Liver (tissue), 9 donors: ENCODE results near the gene ADNP. TPM values are rescaled to one million over a fixed set of nuclear protein-coding genes. Genes with fewer than 3 reads are reported as not detected.
"Not testable (repeated sequence)": the region's sequence is repeated elsewhere in the genome, so short reads cannot be mapped to it uniquely, and the experiment has no call there.

Source experiments
- DNase-seq: peaks from one replicate; pipeline ENCODE4 v3.0.0-alpha.2; 2017; ENCODE audit warnings: low spot score
- H3K27ac ChIP-seq, 2 donors: one replicate each; pipeline ENCODE4 v1.7.0; 2013; ENCODE audit warnings: inconsistent platforms in 2 of 2, low read length in 2 of 2, control low read depth in 1 of 2, low read depth in 1 of 2, mild to moderate bottlenecking in 1 of 2
- H3K27me3 ChIP-seq, 4 donors: one replicate each; pipeline versions ENCODE4 v1.6.1 to v1.7.0; 2013; ENCODE audit warnings: low read length in 3 of 4, inconsistent platforms in 1 of 4, mild to moderate bottlenecking in 1 of 4, moderate library complexity in 1 of 4; ENCODE audit not compliant: control insufficient read depth in 4 of 4, insufficient read depth in 4 of 4
- H3K36me3 ChIP-seq, 4 donors: one replicate each; pipeline versions ENCODE4 v1.6.1 to v1.7.0; 2013; ENCODE audit warnings: low read length in 3 of 4, mild to moderate bottlenecking in 3 of 4, low read depth in 1 of 4, moderate library complexity in 1 of 4; ENCODE audit not compliant: control insufficient read depth in 4 of 4, insufficient read depth in 3 of 4
- H3K4me1 ChIP-seq, 4 donors: one replicate each; pipeline versions ENCODE4 v1.6.1 to v1.7.0; 2013; ENCODE audit warnings: low read length in 3 of 4, mild to moderate bottlenecking in 3 of 4, moderate library complexity in 1 of 4; ENCODE audit not compliant: control insufficient read depth in 4 of 4, insufficient read depth in 4 of 4
- H3K4me3 ChIP-seq, 3 donors: one replicate each; pipeline versions ENCODE4 v1.6.1 to v1.7.0; 2013; ENCODE audit warnings: low read length in 3 of 3, control low read depth in 1 of 3, low read depth in 1 of 3, mild to moderate bottlenecking in 1 of 3
- H3K9ac ChIP-seq, 2 donors: one replicate each; pipeline ENCODE4 v1.7.0; 2013; ENCODE audit warnings: low read length in 2 of 2, mild to moderate bottlenecking in 2 of 2, moderate library complexity in 2 of 2, control low read depth in 1 of 2, low read depth in 1 of 2
- H3K9me3 ChIP-seq, 4 donors: one replicate each; pipeline versions ENCODE4 v1.6.1 to v1.7.0; 2013; ENCODE audit warnings: low read length in 3 of 4; ENCODE audit not compliant: control insufficient read depth in 4 of 4
- ATF3 ChIP-seq: IDR thresholded peaks from 2 replicates; pipeline ENCODE4 v1.6.1; 2016; ENCODE audit warnings: antibody characterized with exemption
- CTCF ChIP-seq: fragments of 150-350 bp; IDR thresholded peaks from 2 replicates; pipeline ENCODE4 v1.5.1; 2017; ENCODE audit warnings: improper control_type of control experiment, low read depth, low read length; ENCODE audit not compliant: missing input control
- EGR1 ChIP-seq, 2 donors: IDR thresholded peaks; 2 replicates each; pipeline ENCODE4 v1.6.1; 2016 to 2018; ENCODE audit warnings: antibody characterized with exemption in 2 of 2, low read depth in 2 of 2
- FOXA1 ChIP-seq: IDR thresholded peaks from 2 replicates; pipeline ENCODE4 v1.6.1; 2016; ENCODE audit warnings: antibody characterized with exemption
- FOXA2 ChIP-seq: IDR thresholded peaks from 2 replicates; pipeline ENCODE4 v1.6.1; 2016; ENCODE audit warnings: antibody characterized with exemption
- GABPA ChIP-seq, 2 donors: IDR thresholded peaks in 1 of 2; conservative IDR thresholded peaks in 1 of 2; 2 replicates each; pipeline ENCODE4 v1.6.1; 2016; ENCODE audit warnings: antibody characterized with exemption in 2 of 2, mild to moderate bottlenecking in 1 of 2, moderate library complexity in 1 of 2
- HNF4A ChIP-seq, 2 donors: conservative IDR thresholded peaks; 2 replicates each; pipeline ENCODE4 v1.6.1; 2016; ENCODE audit warnings: antibody characterized with exemption in 2 of 2, mild to moderate bottlenecking in 2 of 2
- HNF4G ChIP-seq: IDR thresholded peaks from 2 replicates; pipeline ENCODE4 v1.6.1; 2016; ENCODE audit warnings: antibody characterized with exemption
- JUND ChIP-seq, 2 donors: IDR thresholded peaks; 2 replicates each; pipeline ENCODE4 v1.6.1; 2016; ENCODE audit warnings: antibody characterized with exemption in 2 of 2
- NR2F2 ChIP-seq: IDR thresholded peaks from 2 replicates; pipeline ENCODE4 v1.6.1; 2016; ENCODE audit warnings: antibody characterized with exemption
- RAD21 ChIP-seq, 2 donors: IDR thresholded peaks; 2 replicates each; pipeline ENCODE4 v1.6.1; 2016; ENCODE audit warnings: antibody characterized with exemption in 2 of 2, mild to moderate bottlenecking in 2 of 2
- RXRA ChIP-seq, 2 donors: IDR thresholded peaks; 2 replicates each; pipeline ENCODE4 v1.6.1; 2017 to 2018; ENCODE audit warnings: antibody characterized with exemption in 2 of 2, mild to moderate bottlenecking in 1 of 2
- SP1 ChIP-seq: IDR thresholded peaks from 2 replicates; pipeline ENCODE4 v1.6.1; 2018; ENCODE audit warnings: antibody characterized with exemption, mild to moderate bottlenecking
- TAF1 ChIP-seq: conservative IDR thresholded peaks from 2 replicates; pipeline ENCODE4 v1.6.1; 2016; ENCODE audit warnings: antibody characterized with exemption, mild to moderate bottlenecking
- YY1 ChIP-seq: IDR thresholded peaks from 2 replicates; pipeline ENCODE4 v1.6.1; 2016; ENCODE audit warnings: antibody characterized with exemption, mild to moderate bottlenecking
- WGBS: extraction: QIAGEN DNeasy Blood & Tissue Kit; methylation state at CpG from one replicate; pipeline ENCODE4 v1.1.7; 2013; 5-methylcytosine and 5-hydroxymethylcytosine counted together
- polyA plus RNA-seq, 2 donors: library from polyadenylated mRNA; stranded (reverse) in 1 of 2; unstranded in 1 of 2; fragments of 200-250 nt in 1 of 2; fragments of >200 nt in 1 of 2; fragmentation: Nextera tagmentation in 1 of 2; extraction: Ambion mirVana in 1 of 2; gene quantifications; one replicate each; pipeline versions ENCODE4 v1.2.1 to v1.2.3, GENCODE V29; 2013 to 2015
- total RNA-seq, 2 donors: library from RNA; depleted of rRNA; stranded (reverse); fragments of >200 nt; gene quantifications; one replicate each; pipeline ENCODE4 v1.2.3, GENCODE V29; 2014
- TF ChIP-seq, protein P1 (sequence below): IDR thresholded peaks from 2 replicates; pipeline ENCODE4 v1.6.1; 2016; ENCODE audit warnings: antibody characterized with exemption
- TF ChIP-seq, protein P2 (sequence below): IDR thresholded peaks from 2 replicates; pipeline ENCODE4 v1.6.1; 2016; ENCODE audit warnings: antibody characterized with exemption
- TF ChIP-seq, protein P3 (sequence below): IDR thresholded peaks from 2 replicates; pipeline ENCODE4 v1.6.1; 2016; ENCODE audit warnings: antibody characterized with exemption, mild to moderate bottlenecking
- donor health status: healthy.
- donor health status: healthy.
- donor health status: healthy.
- donor health status: healthy.
- donor health status: healthy.

ADNP gene
- total and polyA plus RNA-seq, 4 donors = 9.3 to 25.4 (median 20.1) TPM

GRCh38 chr20:50885068-50885467 lies 46.2 kb downstream of the ADNP start:
- Histone ChIP-seq H3K4me3 (no peak overlapping the region), H3K27ac (no peak overlapping the region), H3K27me3 (no peaks in the 10 kb centered on the region), H3K9ac (no peak overlapping the region), H3K9me3 (no peaks in the 10 kb centered on the region), H3K4me1 (no peaks in the 10 kb centered on the region), H3K36me3 (peaks cover 0 to 13% (median 6%) of the 10 kb centered on the region in 4 donors)
- TF ChIP-seq GABPA (IDR thresholded peaks at IDR 0.05 in 1 of 2, conservative IDR thresholded peaks at IDR 0.05 in 1 of 2) (no peak), YY1 (no peak), SP1 (no peak), FOXA2 (no peak), HNF4A (conservative IDR thresholded peaks at IDR 0.05) (no peak), HNF4G (no peak), CTCF (no peak), RAD21 (IDR thresholded peaks at IDR 0.05) (no peak), JUND (IDR thresholded peaks at IDR 0.05) (no peak), FOXA1 (no peak), NR2F2 (no peak), EGR1 (IDR thresholded peaks at IDR 0.05; ENCODE audit: low read depth in 2 of 2) (no peak), ATF3 (no peak), TAF1 (no peak)
- TF ChIP-seq, protein P1, sequence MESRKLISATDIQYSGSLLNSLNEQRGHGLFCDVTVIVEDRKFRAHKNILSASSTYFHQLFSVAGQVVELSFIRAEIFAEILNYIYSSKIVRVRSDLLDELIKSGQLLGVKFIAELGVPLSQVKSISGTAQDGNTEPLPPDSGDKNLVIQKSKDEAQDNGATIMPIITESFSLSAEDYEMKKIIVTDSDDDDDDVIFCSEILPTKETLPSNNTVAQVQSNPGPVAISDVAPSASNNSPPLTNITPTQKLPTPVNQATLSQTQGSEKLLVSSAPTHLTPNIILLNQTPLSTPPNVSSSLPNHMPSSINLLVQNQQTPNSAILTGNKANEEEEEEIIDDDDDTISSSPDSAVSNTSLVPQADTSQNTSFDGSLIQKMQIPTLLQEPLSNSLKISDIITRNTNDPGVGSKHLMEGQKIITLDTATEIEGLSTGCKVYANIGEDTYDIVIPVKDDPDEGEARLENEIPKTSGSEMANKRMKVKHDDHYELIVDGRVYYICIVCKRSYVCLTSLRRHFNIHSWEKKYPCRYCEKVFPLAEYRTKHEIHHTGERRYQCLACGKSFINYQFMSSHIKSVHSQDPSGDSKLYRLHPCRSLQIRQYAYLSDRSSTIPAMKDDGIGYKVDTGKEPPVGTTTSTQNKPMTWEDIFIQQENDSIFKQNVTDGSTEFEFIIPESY = no peak
- TF ChIP-seq, protein P2, sequence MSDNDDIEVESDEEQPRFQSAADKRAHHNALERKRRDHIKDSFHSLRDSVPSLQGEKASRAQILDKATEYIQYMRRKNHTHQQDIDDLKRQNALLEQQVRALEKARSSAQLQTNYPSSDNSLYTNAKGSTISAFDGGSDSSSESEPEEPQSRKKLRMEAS = no peak
- TF ChIP-seq, protein P3, sequence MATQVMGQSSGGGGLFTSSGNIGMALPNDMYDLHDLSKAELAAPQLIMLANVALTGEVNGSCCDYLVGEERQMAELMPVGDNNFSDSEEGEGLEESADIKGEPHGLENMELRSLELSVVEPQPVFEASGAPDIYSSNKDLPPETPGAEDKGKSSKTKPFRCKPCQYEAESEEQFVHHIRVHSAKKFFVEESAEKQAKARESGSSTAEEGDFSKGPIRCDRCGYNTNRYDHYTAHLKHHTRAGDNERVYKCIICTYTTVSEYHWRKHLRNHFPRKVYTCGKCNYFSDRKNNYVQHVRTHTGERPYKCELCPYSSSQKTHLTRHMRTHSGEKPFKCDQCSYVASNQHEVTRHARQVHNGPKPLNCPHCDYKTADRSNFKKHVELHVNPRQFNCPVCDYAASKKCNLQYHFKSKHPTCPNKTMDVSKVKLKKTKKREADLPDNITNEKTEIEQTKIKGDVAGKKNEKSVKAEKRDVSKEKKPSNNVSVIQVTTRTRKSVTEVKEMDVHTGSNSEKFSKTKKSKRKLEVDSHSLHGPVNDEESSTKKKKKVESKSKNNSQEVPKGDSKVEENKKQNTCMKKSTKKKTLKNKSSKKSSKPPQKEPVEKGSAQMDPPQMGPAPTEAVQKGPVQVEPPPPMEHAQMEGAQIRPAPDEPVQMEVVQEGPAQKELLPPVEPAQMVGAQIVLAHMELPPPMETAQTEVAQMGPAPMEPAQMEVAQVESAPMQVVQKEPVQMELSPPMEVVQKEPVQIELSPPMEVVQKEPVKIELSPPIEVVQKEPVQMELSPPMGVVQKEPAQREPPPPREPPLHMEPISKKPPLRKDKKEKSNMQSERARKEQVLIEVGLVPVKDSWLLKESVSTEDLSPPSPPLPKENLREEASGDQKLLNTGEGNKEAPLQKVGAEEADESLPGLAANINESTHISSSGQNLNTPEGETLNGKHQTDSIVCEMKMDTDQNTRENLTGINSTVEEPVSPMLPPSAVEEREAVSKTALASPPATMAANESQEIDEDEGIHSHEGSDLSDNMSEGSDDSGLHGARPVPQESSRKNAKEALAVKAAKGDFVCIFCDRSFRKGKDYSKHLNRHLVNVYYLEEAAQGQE = no peak
- DNase-seq = no peak
- WGBS = 87% methylated on average over 7 of the region's 7 CpGs

DNA sequence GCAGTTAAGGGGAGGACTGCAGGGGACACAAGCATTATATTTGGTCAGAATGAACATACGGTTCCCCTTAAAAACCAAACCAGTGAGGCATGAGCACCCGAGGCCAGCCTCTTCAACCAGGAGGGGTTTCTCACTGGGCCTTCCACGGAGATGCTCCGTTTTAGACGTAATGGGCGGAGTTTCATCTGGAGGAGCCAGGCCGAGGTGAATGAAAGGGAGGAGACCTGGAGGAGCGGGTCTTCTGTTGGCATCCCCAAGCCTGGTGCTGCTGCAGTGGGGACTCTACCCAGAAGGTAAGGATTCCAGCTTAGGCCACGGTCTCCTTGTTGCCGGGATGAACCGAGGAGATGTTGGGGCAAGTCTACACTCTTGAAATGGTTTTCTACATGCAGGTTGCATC lies 47.4 kb downstream of the ADNP start:
- Histone ChIP-seq H3K36me3 (peaks cover 0 to 4% (median under 1%) of the 10 kb centered on the region in 4 donors), H3K9ac (no peak overlapping the region), H3K4me1 (no peaks in the 10 kb centered on the region), H3K27ac (no peak overlapping the region), H3K27me3 (no peaks in the 10 kb centered on the region), H3K4me3 (no peak overlapping the region), H3K9me3 (no peaks in the 10 kb centered on the region)
- WGBS = 94% methylated on average over 11 of the region's 11 CpGs
- DNase-seq = no peak
- TF ChIP-seq JUND (IDR thresholded peaks at IDR 0.05) (no peak), FOXA1 (no peak), NR2F2 (no peak), GABPA (IDR thresholded peaks at IDR 0.05 in 1 of 2, conservative IDR thresholded peaks at IDR 0.05 in 1 of 2) (no peak), RXRA (IDR thresholded peaks at IDR 0.05) (no peak), EGR1 (IDR thresholded peaks at IDR 0.05; ENCODE audit: low read depth in 2 of 2) (no peak), TAF1 (no peak), HNF4G (no peak), YY1 (no peak), SP1 (no peak), HNF4A (conservative IDR thresholded peaks at IDR 0.05) (no peak)
- TF ChIP-seq, protein P2 = no peak
- TF ChIP-seq, protein P1 = no peak

- DNase-seq, H3K4me3 ChIP-seq, H3K27me3 ChIP-seq, H3K9ac ChIP-seq, H3K36me3 ChIP-seq, H3K27ac ChIP-seq, H3K4me1 ChIP-seq, H3K9me3 ChIP-seq: not testable (repeated sequence)
- WGBS = 97% methylated on average over 5 of the region's 5 CpGs
These were observed 49.3 kb downstream of the ADNP start for GRCh38 chr20:50881759-50882424.
